HG02973 (cell line): Measurements from ENCODE around the gene GGNBP2.

Experiments
- ATAC-seq: cut with Tn5 transposase; IDR thresholded peaks from one replicate; pipeline ENCODE4 v1.9.1; 2021; ENCODE audit warnings: moderate library complexity; ENCODE audit not compliant: unreplicated experiment

GGNBP2 gene

GRCh38 chr17:36550491-36551417 lies 6.0 kb downstream of the GGNBP2 start:
- no peak for ATAC-seq

DNA sequence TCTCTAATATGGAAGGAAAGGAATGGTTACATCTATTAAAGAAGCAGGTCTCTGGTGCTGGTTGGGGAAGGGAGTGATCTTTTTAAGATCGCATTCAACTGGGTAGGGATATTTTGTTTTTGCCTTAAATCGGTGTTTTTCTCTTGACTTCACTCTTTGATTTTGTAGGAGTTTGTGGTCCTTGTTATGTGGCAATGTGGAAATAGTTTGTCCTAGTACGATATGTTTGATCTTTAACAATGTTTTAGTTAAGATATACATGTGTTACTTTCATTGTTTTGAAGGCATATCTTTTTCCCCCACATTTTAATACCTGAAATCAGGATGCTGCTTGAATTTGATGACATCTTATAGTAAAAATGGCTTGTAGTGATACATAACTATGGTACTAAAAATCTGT lies 8.7 kb downstream of the GGNBP2 start:
- ATAC-seq, result no peak

- no peak for ATAC-seq
Measured at GRCh38 chr17:36566081-36566480, 21.4 kb downstream of the GGNBP2 start.

DNA sequence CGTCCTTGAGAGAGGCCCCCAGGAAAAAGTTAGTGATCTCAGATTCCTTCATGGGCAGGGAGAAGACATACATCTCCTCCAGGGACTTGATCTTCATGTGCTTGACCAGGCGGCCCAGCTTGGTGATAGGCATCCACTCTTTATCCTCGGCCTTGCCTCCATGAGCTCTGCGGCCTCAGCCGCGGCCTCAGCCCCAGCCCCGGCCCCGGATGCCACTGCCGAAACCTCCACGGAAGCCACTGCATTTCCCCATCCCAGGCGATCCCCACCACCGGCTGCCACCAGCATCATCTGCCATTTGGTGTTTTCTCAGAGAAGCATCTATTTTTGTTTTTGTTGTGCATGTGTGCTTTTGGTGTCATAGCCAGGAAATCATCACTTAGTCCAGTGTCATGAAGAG lies 30.3 kb downstream of the GGNBP2 start:
- no peak for ATAC-seq

GRCh38 chr17:36576793-36577192 lies 32.1 kb downstream of the GGNBP2 start:
- ATAC-seq, result no peak

GRCh38 chr17:36578671-36579070 lies 34.0 kb downstream of the GGNBP2 start:
- no peak for ATAC-seq

DNA sequence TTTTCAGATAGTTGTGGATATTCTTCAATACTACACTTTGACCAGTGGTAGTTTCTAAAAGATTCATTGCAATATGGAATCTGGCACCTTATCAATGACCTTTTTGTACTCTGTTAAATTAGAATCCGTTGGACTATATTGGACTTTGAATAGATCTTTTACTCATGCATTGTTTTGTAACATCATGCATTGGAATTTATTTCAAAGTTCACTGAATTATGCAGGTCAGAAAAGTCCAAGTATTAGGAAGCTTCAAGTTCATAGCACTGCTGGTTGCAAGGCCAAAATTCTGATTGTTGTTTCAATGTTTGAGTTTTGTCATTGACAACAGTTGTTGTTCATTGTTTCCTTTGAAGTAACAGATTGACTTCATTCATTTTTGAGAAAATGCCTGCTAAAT lies 39.1 kb downstream of the GGNBP2 start:
- ATAC-seq, result no peak

DNA sequence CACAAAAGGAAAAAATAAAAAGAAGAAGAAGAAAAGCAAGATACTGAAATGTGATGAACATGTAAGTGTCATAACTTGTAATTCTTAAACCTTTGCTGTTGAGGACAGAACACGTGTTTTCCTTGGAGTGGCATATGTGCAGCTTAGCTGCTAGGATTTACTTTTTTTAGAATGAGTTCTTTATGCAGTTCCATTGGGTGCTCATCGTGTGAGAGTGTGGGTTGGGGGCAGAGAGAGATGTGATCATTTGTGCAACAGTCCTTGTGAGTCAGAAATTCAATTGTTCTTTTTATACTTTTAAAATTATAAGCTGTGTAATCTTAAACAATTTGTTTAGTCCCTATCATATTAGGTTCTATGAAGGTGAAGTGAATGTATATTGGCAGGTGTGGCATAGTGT lies 41.4 kb downstream of the GGNBP2 start:
- ATAC-seq, result no peak

- no peak for ATAC-seq
Measured at GRCh38 chr17:36590082-36590481, 45.4 kb downstream of the GGNBP2 start.

DNA sequence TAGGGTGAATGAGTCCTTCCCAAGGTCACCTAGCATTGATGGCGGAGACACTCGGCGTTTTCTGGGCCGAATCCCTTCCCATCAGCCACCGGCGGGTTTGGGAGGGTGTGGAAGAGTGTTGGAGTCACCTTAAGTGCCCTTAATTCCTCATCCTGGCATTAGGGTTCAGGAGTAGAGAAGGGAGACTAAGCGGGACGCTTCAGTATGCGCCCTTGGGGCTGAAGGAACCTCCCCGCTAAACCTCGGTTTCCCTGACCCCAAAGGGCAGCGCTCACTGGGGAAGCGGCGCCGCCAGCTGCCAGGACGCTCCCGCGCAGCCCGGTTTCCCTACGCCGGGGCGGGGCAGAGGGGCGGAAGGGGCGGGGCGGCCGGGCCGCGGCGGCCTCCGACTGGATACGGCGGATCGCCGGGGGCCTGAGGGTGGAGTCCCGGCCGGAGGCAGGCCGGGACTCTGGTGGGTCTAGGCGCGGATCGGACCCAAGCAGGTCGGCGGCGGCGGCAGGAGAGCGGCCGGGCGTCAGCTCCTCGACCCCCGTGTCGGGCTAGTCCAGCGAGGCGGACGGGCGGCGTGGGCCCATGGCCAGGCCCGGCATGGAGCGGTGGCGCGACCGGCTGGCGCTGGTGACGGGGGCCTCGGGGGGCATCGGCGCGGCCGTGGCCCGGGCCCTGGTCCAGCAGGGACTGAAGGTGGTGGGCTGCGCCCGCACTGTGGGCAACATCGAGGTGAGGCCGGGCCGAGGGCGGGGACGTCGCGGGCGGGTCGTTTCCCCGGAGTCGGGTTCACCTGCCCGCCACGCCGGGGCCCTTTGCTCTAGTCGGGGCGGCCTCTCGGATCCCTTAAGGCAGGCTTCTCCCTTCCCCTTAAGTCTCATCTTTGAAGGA lies 47.0 kb downstream of the GGNBP2 start, which contains the start of gene DHRS11:
DHRS11 (plus strand) TSS at position 446 of the 882 bp plus-strand sequence; CDS start at position 577, 131 bp downstream.
- peak; percentile 80 for ATAC-seq

DNA sequence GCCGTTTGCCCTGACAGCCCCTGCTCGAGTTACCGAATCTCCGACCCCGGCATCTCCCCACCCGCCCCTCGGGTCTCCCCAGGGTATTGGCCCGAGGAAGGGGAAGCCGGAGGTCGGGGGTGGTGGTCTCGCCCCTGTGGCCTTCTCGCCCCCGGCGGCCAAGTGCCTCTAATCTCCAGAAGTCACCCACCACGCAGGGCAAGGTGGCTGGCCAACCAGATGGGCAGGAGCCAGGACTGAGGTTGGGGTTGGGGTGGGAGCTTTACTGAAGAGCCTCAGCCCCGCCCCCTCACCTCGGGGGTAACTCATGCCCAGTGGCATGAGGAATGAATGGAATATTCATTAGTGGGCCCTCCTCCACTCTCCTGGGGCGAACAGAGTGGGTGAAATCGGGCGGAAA lies 47.6 kb downstream of the GGNBP2 start:
- no peak for ATAC-seq

- ATAC-seq, result no peak
Measured at GRCh38 chr17:36592716-36593321, 48.1 kb downstream of the GGNBP2 start.

DNA sequence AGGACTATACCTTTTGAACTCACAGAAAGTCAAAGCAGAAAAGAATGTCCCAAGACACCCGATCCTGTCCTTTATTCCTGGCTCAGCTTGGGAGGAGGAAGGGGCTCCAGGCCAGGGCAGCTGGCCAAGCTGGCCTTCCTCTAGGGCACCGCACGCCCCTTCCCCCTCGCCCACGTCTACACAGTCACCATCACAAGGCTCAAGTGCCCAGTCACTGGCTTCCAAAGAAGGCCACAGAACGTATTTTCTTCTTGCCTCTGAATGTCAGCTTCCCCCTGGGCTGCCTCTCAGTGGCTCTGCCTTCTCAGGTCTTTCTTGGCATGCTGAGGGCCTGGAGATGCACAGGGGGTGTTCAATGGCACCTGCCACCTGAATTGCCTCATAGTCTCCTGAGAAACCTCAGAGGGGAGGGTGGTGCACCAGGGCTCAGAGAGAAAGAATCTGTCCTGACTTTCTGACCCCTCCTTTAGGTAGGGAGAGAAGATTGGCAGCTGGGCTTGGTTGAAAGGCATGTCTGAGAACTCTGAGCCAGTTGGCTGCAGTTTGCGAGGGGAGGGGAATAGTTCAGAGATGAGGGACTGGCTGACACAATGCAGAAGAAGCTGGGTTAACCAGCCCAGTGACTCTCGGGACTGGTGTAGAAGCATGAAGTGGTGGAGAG lies 49.1 kb downstream of the GGNBP2 start:
- ATAC-seq, result no peak

GRCh38 chr17:36594626-36595401 lies 50.1 kb downstream of the GGNBP2 start:
- no peak for ATAC-seq

DNA sequence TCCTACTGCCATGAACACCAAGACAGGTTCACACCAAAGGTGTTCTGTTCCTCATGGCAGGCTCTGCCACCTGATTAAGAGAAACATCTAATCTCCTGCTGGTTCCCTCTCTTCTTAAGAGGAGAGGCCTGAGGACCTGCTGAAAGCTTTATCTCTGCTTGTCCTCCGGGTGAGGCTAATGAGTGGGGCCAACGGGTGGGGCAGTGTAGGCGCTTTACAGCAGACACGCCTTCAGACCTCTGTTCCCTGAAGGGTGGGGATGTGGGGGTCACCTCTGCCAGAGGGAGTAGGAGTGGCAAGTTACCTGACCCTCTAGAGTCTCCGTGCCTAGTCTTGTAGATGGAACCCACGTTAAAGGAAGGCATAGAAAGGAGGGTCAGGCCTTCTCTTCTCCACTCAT lies 52.5 kb downstream of the GGNBP2 start:
- no peak for ATAC-seq

DNA sequence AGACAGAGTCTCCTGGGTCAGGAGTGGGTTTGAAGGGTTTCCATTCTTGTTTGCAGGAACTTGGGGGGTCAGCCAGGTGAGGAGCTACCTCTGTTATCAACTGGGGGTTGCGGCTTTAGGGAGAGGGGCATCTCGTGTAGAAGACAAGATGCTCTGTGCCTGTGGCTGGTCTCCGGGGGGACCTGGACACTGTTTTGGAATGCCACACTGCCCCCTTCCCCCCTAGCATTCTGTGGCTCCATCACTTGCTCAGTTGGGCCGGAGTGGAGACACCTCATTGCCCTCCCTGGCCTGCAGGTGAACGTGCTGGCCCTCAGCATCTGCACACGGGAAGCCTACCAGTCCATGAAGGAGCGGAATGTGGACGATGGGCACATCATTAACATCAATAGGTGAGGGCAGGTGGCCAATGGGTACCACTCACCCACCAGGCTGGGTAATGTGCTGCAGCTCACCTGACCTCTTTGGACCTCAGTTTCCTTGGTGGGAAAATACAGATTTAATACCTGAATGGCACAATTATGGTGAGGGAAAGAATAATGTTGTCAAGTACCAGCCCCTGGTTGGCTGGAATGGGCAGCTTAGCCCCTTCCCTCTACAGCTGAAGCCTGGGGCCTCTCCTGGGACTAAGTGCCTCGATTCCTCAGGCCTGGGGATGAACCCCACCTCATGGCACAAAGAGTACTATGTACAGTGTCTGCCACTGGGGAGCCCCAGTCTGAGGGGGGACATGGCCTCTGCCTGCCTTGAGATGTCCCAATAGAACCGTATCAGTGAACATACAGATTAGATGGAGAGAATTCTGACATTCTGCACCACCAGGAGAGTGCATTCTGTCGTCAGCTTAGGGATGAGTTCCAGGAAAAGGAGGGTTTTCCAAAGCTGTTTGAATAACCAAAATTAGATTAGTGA lies 53.4 kb downstream of the GGNBP2 start:
- no peak for ATAC-seq

GRCh38 chr17:36598951-36599401 lies 54.3 kb downstream of the GGNBP2 start:
- ATAC-seq, result no peak

DNA sequence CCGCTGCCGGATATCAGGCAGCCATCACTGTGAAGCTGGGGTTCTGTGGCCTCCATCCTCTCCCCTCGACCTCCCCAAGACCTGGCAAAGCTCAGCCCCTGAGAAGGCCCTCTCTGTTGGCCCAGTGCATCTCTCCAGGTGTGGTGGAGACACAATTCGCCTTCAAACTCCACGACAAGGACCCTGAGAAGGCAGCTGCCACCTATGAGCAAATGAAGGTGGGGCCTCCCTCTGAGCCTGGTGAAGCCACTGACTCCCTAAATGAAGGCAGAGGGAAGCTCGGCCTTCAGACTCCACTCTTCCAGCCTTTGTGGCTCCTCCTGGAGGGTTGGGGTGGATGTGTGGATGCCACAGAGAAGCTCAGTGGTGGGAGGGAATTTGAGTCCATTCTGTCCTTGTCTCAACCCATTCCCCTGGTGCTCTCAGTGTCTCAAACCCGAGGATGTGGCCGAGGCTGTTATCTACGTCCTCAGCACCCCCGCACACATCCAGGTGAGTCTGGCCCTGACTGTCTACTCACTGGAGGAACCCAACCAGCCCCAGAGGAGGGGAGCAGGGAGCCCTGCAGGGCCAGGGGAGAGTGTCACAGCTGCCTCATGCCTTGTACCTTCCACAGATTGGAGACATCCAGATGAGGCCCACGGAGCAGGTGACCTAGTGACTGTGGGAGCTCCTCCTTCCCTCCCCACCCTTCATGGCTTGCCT lies 55.0 kb downstream of the GGNBP2 start:
- no peak for ATAC-seq
